Liver (tissue), 9 donors: Measurements from ENCODE around the gene CSF3R. TPM values are rescaled to one million over a fixed set of nuclear protein-coding genes. Genes with fewer than 3 reads are reported as not detected.
"Not testable (repeated sequence)": the region's sequence is repeated elsewhere in the genome, so short reads cannot be mapped to it uniquely, and the experiment has no call there.

Source experiments
- DNase-seq: peaks from one replicate; pipeline ENCODE4 v3.0.0-alpha.2; 2017; ENCODE audit warnings: low spot score
- H3K27ac ChIP-seq, 2 donors: one replicate each; pipeline ENCODE4 v1.7.0; 2013; ENCODE audit warnings: inconsistent platforms in 2 of 2, low read length in 2 of 2, control low read depth in 1 of 2, low read depth in 1 of 2, mild to moderate bottlenecking in 1 of 2
- H3K27me3 ChIP-seq, 4 donors: one replicate each; pipeline versions ENCODE4 v1.6.1 to v1.7.0; 2013; ENCODE audit warnings: low read length in 3 of 4, inconsistent platforms in 1 of 4, mild to moderate bottlenecking in 1 of 4, moderate library complexity in 1 of 4; ENCODE audit not compliant: control insufficient read depth in 4 of 4, insufficient read depth in 4 of 4
- H3K36me3 ChIP-seq, 4 donors: one replicate each; pipeline versions ENCODE4 v1.6.1 to v1.7.0; 2013; ENCODE audit warnings: low read length in 3 of 4, mild to moderate bottlenecking in 3 of 4, low read depth in 1 of 4, moderate library complexity in 1 of 4; ENCODE audit not compliant: control insufficient read depth in 4 of 4, insufficient read depth in 3 of 4
- H3K4me1 ChIP-seq, 4 donors: one replicate each; pipeline versions ENCODE4 v1.6.1 to v1.7.0; 2013; ENCODE audit warnings: low read length in 3 of 4, mild to moderate bottlenecking in 3 of 4, moderate library complexity in 1 of 4; ENCODE audit not compliant: control insufficient read depth in 4 of 4, insufficient read depth in 4 of 4
- H3K4me3 ChIP-seq, 3 donors: one replicate each; pipeline versions ENCODE4 v1.6.1 to v1.7.0; 2013; ENCODE audit warnings: low read length in 3 of 3, control low read depth in 1 of 3, low read depth in 1 of 3, mild to moderate bottlenecking in 1 of 3
- H3K9ac ChIP-seq, 2 donors: one replicate each; pipeline ENCODE4 v1.7.0; 2013; ENCODE audit warnings: low read length in 2 of 2, mild to moderate bottlenecking in 2 of 2, moderate library complexity in 2 of 2, control low read depth in 1 of 2, low read depth in 1 of 2
- H3K9me3 ChIP-seq, 4 donors: one replicate each; pipeline versions ENCODE4 v1.6.1 to v1.7.0; 2013; ENCODE audit warnings: low read length in 3 of 4; ENCODE audit not compliant: control insufficient read depth in 4 of 4
- ATF3 ChIP-seq: IDR thresholded peaks from 2 replicates; pipeline ENCODE4 v1.6.1; 2016; ENCODE audit warnings: antibody characterized with exemption
- CTCF ChIP-seq: fragments of 150-350 bp; IDR thresholded peaks from 2 replicates; pipeline ENCODE4 v1.5.1; 2017; ENCODE audit warnings: improper control_type of control experiment, low read depth, low read length; ENCODE audit not compliant: missing input control
- EGR1 ChIP-seq, 2 donors: IDR thresholded peaks; 2 replicates each; pipeline ENCODE4 v1.6.1; 2016 to 2018; ENCODE audit warnings: antibody characterized with exemption in 2 of 2, low read depth in 2 of 2
- FOXA1 ChIP-seq: IDR thresholded peaks from 2 replicates; pipeline ENCODE4 v1.6.1; 2016; ENCODE audit warnings: antibody characterized with exemption
- FOXA2 ChIP-seq: IDR thresholded peaks from 2 replicates; pipeline ENCODE4 v1.6.1; 2016; ENCODE audit warnings: antibody characterized with exemption
- GABPA ChIP-seq, 2 donors: IDR thresholded peaks in 1 of 2; conservative IDR thresholded peaks in 1 of 2; 2 replicates each; pipeline ENCODE4 v1.6.1; 2016; ENCODE audit warnings: antibody characterized with exemption in 2 of 2, mild to moderate bottlenecking in 1 of 2, moderate library complexity in 1 of 2
- HNF4G ChIP-seq: IDR thresholded peaks from 2 replicates; pipeline ENCODE4 v1.6.1; 2016; ENCODE audit warnings: antibody characterized with exemption
- JUND ChIP-seq, 2 donors: IDR thresholded peaks; 2 replicates each; pipeline ENCODE4 v1.6.1; 2016; ENCODE audit warnings: antibody characterized with exemption in 2 of 2
- RAD21 ChIP-seq, 2 donors: IDR thresholded peaks; 2 replicates each; pipeline ENCODE4 v1.6.1; 2016; ENCODE audit warnings: antibody characterized with exemption in 2 of 2, mild to moderate bottlenecking in 2 of 2
- RXRA ChIP-seq, 2 donors: IDR thresholded peaks; 2 replicates each; pipeline ENCODE4 v1.6.1; 2017 to 2018; ENCODE audit warnings: antibody characterized with exemption in 2 of 2, mild to moderate bottlenecking in 1 of 2
- SP1 ChIP-seq: IDR thresholded peaks from 2 replicates; pipeline ENCODE4 v1.6.1; 2018; ENCODE audit warnings: antibody characterized with exemption, mild to moderate bottlenecking
- WGBS: extraction: QIAGEN DNeasy Blood & Tissue Kit; methylation state at CpG from one replicate; pipeline ENCODE4 v1.1.7; 2013; 5-methylcytosine and 5-hydroxymethylcytosine counted together
- polyA plus RNA-seq, 2 donors: library from polyadenylated mRNA; stranded (reverse) in 1 of 2; unstranded in 1 of 2; fragments of 200-250 nt in 1 of 2; fragments of >200 nt in 1 of 2; fragmentation: Nextera tagmentation in 1 of 2; extraction: Ambion mirVana in 1 of 2; gene quantifications; one replicate each; pipeline versions ENCODE4 v1.2.1 to v1.2.3, GENCODE V29; 2013 to 2015
- total RNA-seq, 2 donors: library from RNA; depleted of rRNA; stranded (reverse); fragments of >200 nt; gene quantifications; one replicate each; pipeline ENCODE4 v1.2.3, GENCODE V29; 2014
- TF ChIP-seq, protein P1 (sequence below): IDR thresholded peaks from 2 replicates; pipeline ENCODE4 v1.6.1; 2016; ENCODE audit warnings: antibody characterized with exemption, mild to moderate bottlenecking
- TF ChIP-seq, protein P2 (sequence below): IDR thresholded peaks from 2 replicates; pipeline ENCODE4 v1.6.1; 2016; ENCODE audit warnings: antibody characterized with exemption
- donor health status: healthy.
- donor health status: healthy.
- donor health status: healthy.
- donor health status: healthy.
- donor health status: healthy.

CSF3R gene
- total and polyA plus RNA-seq, 4 donors, result 6.7 to 81.3 (median 15.9) TPM

- no peak for TF ChIP-seq RXRA (IDR thresholded peaks at IDR 0.05)
- TF ChIP-seq SP1, result no peak
- TF ChIP-seq EGR1 (IDR thresholded peaks at IDR 0.05; ENCODE audit: low read depth in 2 of 2), result no peak
Observed at GRCh38 chr1:36511804-36512798, 29.4 kb upstream of the CSF3R start (continued).

DNA sequence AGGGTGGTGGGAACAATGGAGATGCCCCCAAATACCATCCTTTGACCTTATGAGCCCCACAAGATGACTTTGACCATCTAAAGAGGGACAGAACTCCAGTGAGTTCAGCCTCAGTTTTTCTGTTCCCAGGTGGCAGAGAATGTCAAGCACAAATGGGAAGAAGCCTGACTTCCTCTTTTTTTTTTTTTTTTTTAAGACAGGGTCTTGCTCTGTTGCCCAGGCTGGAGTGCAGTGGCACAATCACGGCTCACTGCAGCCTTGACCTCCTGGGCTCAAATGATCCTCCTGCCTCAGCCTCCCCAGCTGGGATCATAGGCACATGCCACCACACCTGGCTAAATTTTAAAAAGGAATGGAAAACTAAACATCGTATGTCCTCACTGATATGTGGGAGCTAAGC, 28.5 kb upstream of the CSF3R start:
- 80% methylated on average over 2 of the region's 2 CpGs for WGBS
- not testable (repeated sequence) for H3K4me3 ChIP-seq, H3K9ac ChIP-seq, H3K36me3 ChIP-seq, H3K4me1 ChIP-seq, DNase-seq, H3K27me3 ChIP-seq, H3K27ac ChIP-seq, H3K9me3 ChIP-seq

DNA sequence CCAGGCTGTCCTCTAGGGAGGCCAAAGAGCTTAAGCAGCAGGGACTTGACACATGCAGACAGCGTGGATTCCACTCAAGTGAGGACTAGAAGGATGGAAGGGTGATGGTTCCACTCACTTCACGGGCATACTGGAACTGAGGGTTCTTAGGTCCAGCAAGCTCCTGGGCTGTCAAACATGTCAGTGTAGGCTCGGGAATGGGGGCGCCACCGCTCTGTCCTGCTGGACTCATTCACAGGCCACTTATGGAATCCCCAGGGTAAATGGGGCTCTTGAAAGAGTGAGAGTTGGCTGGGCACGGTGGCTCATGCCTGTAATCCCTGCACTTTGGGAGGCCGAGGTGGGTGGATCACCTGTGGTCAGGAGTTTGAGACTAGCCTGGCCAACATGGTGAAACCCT, 27.7 kb upstream of the CSF3R start:
- no peaks in the 10 kb centered on the region for H3K36me3 ChIP-seq
- TF ChIP-seq RXRA (IDR thresholded peaks at IDR 0.05), result no peak
- TF ChIP-seq HNF4G, result no peak
- no peak for TF ChIP-seq SP1
- TF ChIP-seq ATF3, result no peak
- no peak overlapping the region for H3K9ac ChIP-seq
- 93% methylated on average over 7 of the region's 7 CpGs for WGBS
- H3K4me1 ChIP-seq, result no peaks in the 10 kb centered on the region
- no peaks in the 10 kb centered on the region for H3K9me3 ChIP-seq
- no peak overlapping the region for H3K4me3 ChIP-seq
- H3K27me3 ChIP-seq, result no peaks in the 10 kb centered on the region
- H3K27ac ChIP-seq, result no peak overlapping the region
- no peak for DNase-seq

- 94% methylated on average over 3 of the region's 3 CpGs for WGBS
- no peak for TF ChIP-seq EGR1 (IDR thresholded peaks at IDR 0.05; ENCODE audit: low read depth in 2 of 2)
- TF ChIP-seq, protein P1, sequence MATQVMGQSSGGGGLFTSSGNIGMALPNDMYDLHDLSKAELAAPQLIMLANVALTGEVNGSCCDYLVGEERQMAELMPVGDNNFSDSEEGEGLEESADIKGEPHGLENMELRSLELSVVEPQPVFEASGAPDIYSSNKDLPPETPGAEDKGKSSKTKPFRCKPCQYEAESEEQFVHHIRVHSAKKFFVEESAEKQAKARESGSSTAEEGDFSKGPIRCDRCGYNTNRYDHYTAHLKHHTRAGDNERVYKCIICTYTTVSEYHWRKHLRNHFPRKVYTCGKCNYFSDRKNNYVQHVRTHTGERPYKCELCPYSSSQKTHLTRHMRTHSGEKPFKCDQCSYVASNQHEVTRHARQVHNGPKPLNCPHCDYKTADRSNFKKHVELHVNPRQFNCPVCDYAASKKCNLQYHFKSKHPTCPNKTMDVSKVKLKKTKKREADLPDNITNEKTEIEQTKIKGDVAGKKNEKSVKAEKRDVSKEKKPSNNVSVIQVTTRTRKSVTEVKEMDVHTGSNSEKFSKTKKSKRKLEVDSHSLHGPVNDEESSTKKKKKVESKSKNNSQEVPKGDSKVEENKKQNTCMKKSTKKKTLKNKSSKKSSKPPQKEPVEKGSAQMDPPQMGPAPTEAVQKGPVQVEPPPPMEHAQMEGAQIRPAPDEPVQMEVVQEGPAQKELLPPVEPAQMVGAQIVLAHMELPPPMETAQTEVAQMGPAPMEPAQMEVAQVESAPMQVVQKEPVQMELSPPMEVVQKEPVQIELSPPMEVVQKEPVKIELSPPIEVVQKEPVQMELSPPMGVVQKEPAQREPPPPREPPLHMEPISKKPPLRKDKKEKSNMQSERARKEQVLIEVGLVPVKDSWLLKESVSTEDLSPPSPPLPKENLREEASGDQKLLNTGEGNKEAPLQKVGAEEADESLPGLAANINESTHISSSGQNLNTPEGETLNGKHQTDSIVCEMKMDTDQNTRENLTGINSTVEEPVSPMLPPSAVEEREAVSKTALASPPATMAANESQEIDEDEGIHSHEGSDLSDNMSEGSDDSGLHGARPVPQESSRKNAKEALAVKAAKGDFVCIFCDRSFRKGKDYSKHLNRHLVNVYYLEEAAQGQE, result no peak
- TF ChIP-seq JUND (IDR thresholded peaks at IDR 0.05), result no peak
- TF ChIP-seq RAD21 (IDR thresholded peaks at IDR 0.05), result no peak
- no peak for TF ChIP-seq GABPA (IDR thresholded peaks at IDR 0.05 in 1 of 2, conservative IDR thresholded peaks at IDR 0.05 in 1 of 2)
- no peak for TF ChIP-seq CTCF
- no peak for TF ChIP-seq FOXA2
- TF ChIP-seq, protein P2, sequence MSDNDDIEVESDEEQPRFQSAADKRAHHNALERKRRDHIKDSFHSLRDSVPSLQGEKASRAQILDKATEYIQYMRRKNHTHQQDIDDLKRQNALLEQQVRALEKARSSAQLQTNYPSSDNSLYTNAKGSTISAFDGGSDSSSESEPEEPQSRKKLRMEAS, result no peak
- no peak for TF ChIP-seq FOXA1
- no peaks in the 10 kb centered on the region for H3K36me3 ChIP-seq
Observed at GRCh38 chr1:36508257-36508656, 25.5 kb upstream of the CSF3R start.

More at GRCh38 chr1:36508257-36508656, 25.5 kb upstream of the CSF3R start:
- no peaks in the 10 kb centered on the region for H3K9me3 ChIP-seq
- no peaks in the 10 kb centered on the region for H3K27me3 ChIP-seq
- H3K4me1 ChIP-seq, result no peaks in the 10 kb centered on the region
- no peak for DNase-seq
- no peak overlapping the region for H3K4me3 ChIP-seq
- no peak overlapping the region for H3K27ac ChIP-seq
- H3K9ac ChIP-seq, result no peak overlapping the region
